ENCODE measurements around the gene TMEM222. TPM values are rescaled to one million over a fixed set of nuclear protein-coding genes. Genes with fewer than 3 reads are reported as not detected.

TMEM222 gene
- polyA plus RNA-seq, 1 donor (not counting 4 experiments of a cell fraction or from before 2014, with no cell fraction given) = 23.7 TPM

DNA sequence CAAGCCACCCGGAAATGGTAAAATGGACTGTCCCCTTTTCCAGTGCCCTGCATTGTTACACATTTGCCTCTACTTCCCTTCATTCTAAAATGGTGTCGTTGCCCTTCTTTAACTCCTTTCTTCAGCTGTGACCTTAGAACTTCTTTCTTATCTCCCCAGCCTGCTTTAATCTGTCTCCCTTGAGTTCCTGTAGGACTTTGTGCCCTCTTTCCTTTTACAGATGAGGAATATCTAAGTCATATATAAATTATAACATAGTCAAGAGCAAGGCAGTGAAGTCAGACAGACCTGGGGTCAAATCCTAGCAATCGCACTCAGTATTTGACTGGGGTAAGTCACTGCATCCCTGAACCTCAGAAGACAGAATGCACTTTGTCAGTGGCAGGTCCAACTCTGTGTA lies 31.4 kb upstream of the TMEM222 start:
- H3K79me2 ChIP-seq (ENCODE audit: control insufficient read depth, insufficient read depth, low read length) = no peaks in the 10 kb centered on the region
- H3K36me3 ChIP-seq (ENCODE audit: control insufficient read depth in 2 of 2, extremely low read depth in 1 of 2, insufficient read depth in 2 of 2, low read length in 2 of 2) = peaks cover 0 to 15% of the 10 kb centered on the region in 2 experiments
- H4K20me1 ChIP-seq (ENCODE audit: control insufficient read depth, extremely low read depth, insufficient read depth, low read length) = no peaks in the 10 kb centered on the region
- no peak for DNase-seq (ENCODE audit: low read depth, low spot score)
- no peaks in the 10 kb centered on the region for H3K9me1 ChIP-seq (ENCODE audit: control insufficient read depth, extremely low read depth, insufficient read depth, low read length)
- H3K4me3 ChIP-seq (ENCODE audit: control insufficient read depth in 2 of 3, extremely low read depth in 1 of 3, insufficient read depth in 2 of 3, low read depth in 1 of 3, low read length in 3 of 3) = no peak overlapping the region
- no peak overlapping the region for H2AFZ ChIP-seq (ENCODE audit: control insufficient read depth, low read length)
- no peak for FAIRE-seq
- no peaks in the 10 kb centered on the region for H3K4me1 ChIP-seq (ENCODE audit: control insufficient read depth, extremely low read depth, insufficient read depth, low read length)
- H3K27ac ChIP-seq (ENCODE audit: control insufficient read depth, insufficient read depth, low read length) = no peak overlapping the region
- H3K9me3 ChIP-seq (ENCODE audit: control insufficient read depth, low read depth, low read length) = no peaks in the 10 kb centered on the region
- no peaks in the 10 kb centered on the region for H3K27me3 ChIP-seq (ENCODE audit: control insufficient read depth, extremely low read depth, insufficient read depth, low read length)
- TF ChIP-seq EZH2 (IDR thresholded peaks at IDR 0.05; ENCODE audit: low read length) (no peak), CTCF (optimal IDR thresholded peaks at IDR 0.05 in 1 of 3, IDR thresholded peaks at IDR 0.05 in 1 of 3, conservative IDR thresholded peaks at IDR 0.05 in 1 of 3; ENCODE audit: extremely low read depth in 1 of 3, insufficient read depth in 2 of 3, low read length in 3 of 3) (no peak)
- H3K9ac ChIP-seq (ENCODE audit: control insufficient read depth, extremely low read depth, insufficient read depth, low read length) = no peak overlapping the region
- dilution Hi-C loops (cut with MboI; ENCODE audit: extremely low pct_ligation_motif_present, low sequenced_read_pairs) = loop anchor here (25.0 kb wide), 1 partner anchor 253 kb away; no protein-coding TSS in a partner anchor
- H3K4me2 ChIP-seq (ENCODE audit: control insufficient read depth, extremely low read depth, insufficient read depth, low read depth, low read length) = no peak overlapping the region

DNA sequence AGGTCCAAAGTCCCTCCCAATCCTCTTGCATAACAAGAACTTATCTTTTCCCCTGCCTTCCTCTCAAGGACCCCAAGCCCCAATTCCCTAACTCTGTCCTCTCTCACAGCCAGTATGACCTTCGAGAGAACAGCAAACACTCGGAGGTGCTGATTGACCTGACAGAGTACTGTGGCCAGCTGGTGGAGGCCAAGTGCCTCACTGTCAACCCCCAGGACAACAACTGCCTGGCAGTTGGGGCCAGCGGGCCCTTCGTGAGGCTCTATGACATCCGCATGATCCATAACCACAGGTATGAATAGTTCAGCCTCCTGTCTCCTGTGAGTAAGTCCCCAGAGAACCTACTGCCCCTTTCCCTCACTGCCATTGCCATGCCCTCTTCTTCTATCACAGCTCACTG lies 29.9 kb upstream of the TMEM222 start:
- H4K20me1 ChIP-seq (ENCODE audit: control insufficient read depth, extremely low read depth, insufficient read depth, low read length) = no peaks in the 10 kb centered on the region
- TF ChIP-seq EZH2 (IDR thresholded peaks at IDR 0.05; ENCODE audit: low read length) (no peak), CTCF (optimal IDR thresholded peaks at IDR 0.05 in 1 of 3, IDR thresholded peaks at IDR 0.05 in 1 of 3, conservative IDR thresholded peaks at IDR 0.05 in 1 of 3; ENCODE audit: extremely low read depth in 1 of 3, insufficient read depth in 2 of 3, low read length in 3 of 3) (no peak)
- H3K36me3 ChIP-seq (ENCODE audit: control insufficient read depth in 2 of 2, extremely low read depth in 1 of 2, insufficient read depth in 2 of 2, low read length in 2 of 2) = peaks cover 0 to 17% of the 10 kb centered on the region in 2 experiments
- no peaks in the 10 kb centered on the region for H3K79me2 ChIP-seq (ENCODE audit: control insufficient read depth, insufficient read depth, low read length)
- H3K9me1 ChIP-seq (ENCODE audit: control insufficient read depth, extremely low read depth, insufficient read depth, low read length) = no peaks in the 10 kb centered on the region
- no peaks in the 10 kb centered on the region for H3K4me1 ChIP-seq (ENCODE audit: control insufficient read depth, extremely low read depth, insufficient read depth, low read length)
- H3K4me2 ChIP-seq (ENCODE audit: control insufficient read depth, extremely low read depth, insufficient read depth, low read depth, low read length) = no peak overlapping the region
- dilution Hi-C loops (cut with MboI; ENCODE audit: extremely low pct_ligation_motif_present, low sequenced_read_pairs) = loop anchor here (25.0 kb wide), 1 partner anchor 255 kb away; no protein-coding TSS in a partner anchor
- no peak overlapping the region for H2AFZ ChIP-seq (ENCODE audit: control insufficient read depth, low read length)
- H3K27me3 ChIP-seq (ENCODE audit: control insufficient read depth, extremely low read depth, insufficient read depth, low read length) = no peaks in the 10 kb centered on the region
- no peak for DNase-seq (ENCODE audit: low read depth, low spot score)
- FAIRE-seq = no peak
- no peak overlapping the region for H3K9ac ChIP-seq (ENCODE audit: control insufficient read depth, extremely low read depth, insufficient read depth, low read length)
- no peak overlapping the region for H3K4me3 ChIP-seq (ENCODE audit: control insufficient read depth in 2 of 3, extremely low read depth in 1 of 3, insufficient read depth in 2 of 3, low read depth in 1 of 3, low read length in 3 of 3)
- no peaks in the 10 kb centered on the region for H3K9me3 ChIP-seq (ENCODE audit: control insufficient read depth, low read depth, low read length)
- no peak overlapping the region for H3K27ac ChIP-seq (ENCODE audit: control insufficient read depth, insufficient read depth, low read length)

Measured in keratinocyte (primary cell).